ENCODE results near the gene CPNE2. TPM values are rescaled to one million over a fixed set of nuclear protein-coding genes. Genes with fewer than 3 reads are reported as not detected.

Gene CPNE2
- total and polyA plus RNA-seq, 2 of the 8 experiments (the other 6 are each of a cell fraction or from before 2014, with no cell fraction given): 10.6 to 39.5 TPM

Other genes starting within 250 kb of the CPNE2 start
- gene SLC12A3, start 227.4 kb upstream of the CPNE2 start, total RNA-seq (2021; fragmentation: NEBNext Ultra II Directional; extraction: Animal tissue kit (Norgen Biotek cat#: 25700)): not detected in 2 replicates
- gene SLC12A3, start 227.4 kb upstream of the CPNE2 start, polyA plus RNA-seq (2011; rRNA removed): 0.03 TPM in 1 of 2 replicates, not detected in the other
- 34.7 and 35.6 TPM in 2 replicates for gene HERPUD1, start 160.4 kb upstream of the CPNE2 start, total RNA-seq (2021; fragmentation: NEBNext Ultra II Directional; extraction: Animal tissue kit (Norgen Biotek cat#: 25700))
- gene HERPUD1, start 160.4 kb upstream of the CPNE2 start, polyA plus RNA-seq (2011; rRNA removed): 17.5 and 23.3 TPM in 2 replicates
- not detected in 2 replicates for gene CETP, start 130.6 kb upstream of the CPNE2 start, total RNA-seq (2021; fragmentation: NEBNext Ultra II Directional; extraction: Animal tissue kit (Norgen Biotek cat#: 25700))
- not detected in 2 replicates for gene CETP, start 130.6 kb upstream of the CPNE2 start, polyA plus RNA-seq (2011; rRNA removed)
- 2.8 and 3.2 TPM in 2 replicates for gene NLRC5, start 103.0 kb upstream of the CPNE2 start, total RNA-seq (2021; fragmentation: NEBNext Ultra II Directional; extraction: Animal tissue kit (Norgen Biotek cat#: 25700))
- gene NLRC5, start 103.0 kb upstream of the CPNE2 start, polyA plus RNA-seq (2011; rRNA removed): 2.0 and 2.2 TPM in 2 replicates
- gene PSME3IP1, start 93.5 kb downstream of the CPNE2 start, total RNA-seq (2021; fragmentation: NEBNext Ultra II Directional; extraction: Animal tissue kit (Norgen Biotek cat#: 25700)): 93.1 and 95.1 TPM in 2 replicates
- 98.3 and 117 TPM in 2 replicates for gene PSME3IP1, start 93.5 kb downstream of the CPNE2 start, polyA plus RNA-seq (2011; rRNA removed)
- 32.5 and 34.2 TPM in 2 replicates for gene RSPRY1, start 93.7 kb downstream of the CPNE2 start, total RNA-seq (2021; fragmentation: NEBNext Ultra II Directional; extraction: Animal tissue kit (Norgen Biotek cat#: 25700))
- 9.1 and 11.5 TPM in 2 replicates for gene RSPRY1, start 93.7 kb downstream of the CPNE2 start, polyA plus RNA-seq (2011; rRNA removed)
- gene ARL2BP, start 152.7 kb downstream of the CPNE2 start, total RNA-seq (2021; fragmentation: NEBNext Ultra II Directional; extraction: Animal tissue kit (Norgen Biotek cat#: 25700)): 13.6 and 13.7 TPM in 2 replicates
- 13.3 and 18.3 TPM in 2 replicates for gene ARL2BP, start 152.7 kb downstream of the CPNE2 start, polyA plus RNA-seq (2011; rRNA removed)
- 2.3 and 2.9 TPM in 2 replicates for gene PLLP, start 192.1 kb downstream of the CPNE2 start, total RNA-seq (2021; fragmentation: NEBNext Ultra II Directional; extraction: Animal tissue kit (Norgen Biotek cat#: 25700))
- gene PLLP, start 192.1 kb downstream of the CPNE2 start, polyA plus RNA-seq (2011; rRNA removed): 9.7 and 10.6 TPM in 2 replicates